Measurements from ENCODE around the gene MLLT6.

Gene MLLT6

GRCh38 chr17:38676706-38677504 is 28.2 kb upstream of the MLLT6 start:
- peak; percentile 71 for DNase-seq

DNA sequence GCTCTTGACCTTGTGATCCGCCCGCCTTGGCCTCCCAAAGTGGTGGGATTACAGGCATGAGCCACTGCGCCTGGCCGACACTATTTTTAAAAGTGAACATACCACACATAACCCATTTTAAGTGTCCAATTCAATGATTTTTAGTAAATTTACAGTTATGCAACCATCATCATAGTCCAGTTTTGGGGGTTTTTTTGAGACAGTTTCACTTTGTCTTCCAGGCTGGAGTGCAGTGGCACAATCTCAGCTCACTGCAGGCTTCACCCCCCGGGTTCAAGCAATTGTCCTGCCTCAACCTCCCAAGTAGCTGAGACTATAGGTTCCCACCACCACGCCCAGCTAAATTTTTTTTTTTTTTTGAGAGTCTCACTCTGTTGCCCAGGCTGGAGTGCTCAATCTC is 27.3 kb upstream of the MLLT6 start:
- no peak for DNase-seq

DNA sequence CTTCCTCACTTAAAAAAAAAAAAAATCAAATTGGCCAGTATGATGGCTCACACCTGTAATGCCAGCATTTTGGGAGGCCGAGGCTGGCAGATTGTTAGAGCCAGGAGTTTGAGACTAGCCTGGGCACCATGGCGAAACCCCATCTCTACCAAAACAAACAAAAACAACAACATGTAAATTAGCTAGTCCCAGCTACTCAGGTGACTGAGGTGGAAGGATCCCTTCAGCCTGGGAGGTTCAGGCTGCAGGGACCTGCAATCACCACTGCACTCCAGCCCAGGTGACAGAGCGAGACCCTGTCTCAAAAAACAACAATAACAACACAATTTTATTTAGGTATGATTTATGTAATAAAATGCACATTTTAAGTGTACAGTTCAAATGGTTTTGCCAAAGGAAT is 24.0 kb upstream of the MLLT6 start:
- no peak for DNase-seq

DNA sequence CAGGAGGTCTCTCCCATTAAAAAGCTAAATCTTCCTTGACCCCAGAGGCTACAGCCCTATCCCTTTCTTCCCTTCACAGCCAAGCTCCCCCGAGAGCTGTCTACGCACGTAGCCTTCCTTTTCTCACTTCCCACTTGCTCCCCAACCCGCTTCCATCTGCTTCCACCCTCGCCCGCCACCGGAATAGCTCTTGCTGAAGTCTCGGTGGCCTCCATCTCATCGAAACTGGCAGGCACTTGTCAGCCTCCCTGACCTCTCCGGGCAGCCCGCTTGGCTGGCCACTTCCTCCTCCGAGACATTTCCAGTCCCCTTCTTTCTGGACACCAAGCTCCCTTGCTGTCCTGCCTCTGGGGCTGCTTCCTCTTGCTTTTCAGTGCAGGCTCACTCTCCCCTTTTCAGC is 19.6 kb upstream of the MLLT6 start:
- no peak for DNase-seq

GRCh38 chr17:38687286-38687685 is 17.8 kb upstream of the MLLT6 start:
- no peak for DNase-seq

- DNase-seq: no peak
Observed at GRCh38 chr17:38690386-38690785, 14.7 kb upstream of the MLLT6 start.

DNA sequence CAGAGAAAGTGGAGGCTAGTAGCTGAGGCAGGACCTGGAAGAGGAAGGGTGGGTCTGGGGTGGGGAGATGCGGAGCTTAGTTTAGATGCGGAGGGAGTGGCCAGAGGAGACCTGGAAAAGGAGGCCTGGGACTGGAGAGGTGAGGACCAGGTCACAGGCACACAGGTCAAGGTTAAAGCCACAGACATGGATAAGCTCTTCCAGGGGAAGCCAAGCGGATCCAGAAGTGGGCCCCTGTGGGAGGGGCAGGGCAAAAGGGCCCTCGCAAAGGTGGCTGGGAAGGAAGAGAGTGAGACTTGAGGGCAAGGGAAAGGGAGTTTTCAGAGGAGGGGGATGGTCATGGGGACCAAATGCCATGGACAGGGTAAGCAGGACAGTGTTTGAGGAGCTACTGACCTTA is 13.9 kb upstream of the MLLT6 start:
- DNase-seq: no peak

DNA sequence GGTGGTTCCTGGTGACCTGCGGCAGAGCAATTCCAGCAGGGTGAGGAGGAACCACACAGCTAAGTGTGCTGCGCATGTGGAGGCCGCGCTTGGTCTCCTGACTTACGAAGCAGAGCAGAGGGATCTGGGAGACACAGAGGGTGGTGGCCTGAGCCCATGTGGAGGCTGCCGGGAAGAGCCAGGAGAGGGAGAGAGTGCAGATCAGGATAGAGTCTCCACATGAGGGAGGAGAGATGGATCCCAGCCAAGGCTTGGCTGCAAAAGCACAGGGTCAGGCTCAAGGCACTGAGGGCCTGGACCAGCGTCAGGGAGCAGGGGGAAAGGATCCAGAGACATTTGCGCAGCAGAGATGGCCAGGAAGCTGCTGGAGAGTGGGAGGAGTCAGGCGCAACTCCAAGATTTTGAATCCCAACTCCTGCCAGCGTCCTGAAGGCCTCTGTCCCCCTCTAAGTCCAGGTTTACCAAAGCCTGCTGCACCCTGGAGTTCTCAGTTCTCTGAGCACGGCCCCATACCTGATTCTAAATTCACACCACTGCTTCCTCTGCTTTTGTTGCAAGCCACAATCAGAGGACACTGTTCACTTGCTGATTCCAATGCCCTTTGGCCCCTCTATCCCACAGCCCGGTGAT is 11.3 kb upstream of the MLLT6 start:
- DNase-seq: no peak

DNA sequence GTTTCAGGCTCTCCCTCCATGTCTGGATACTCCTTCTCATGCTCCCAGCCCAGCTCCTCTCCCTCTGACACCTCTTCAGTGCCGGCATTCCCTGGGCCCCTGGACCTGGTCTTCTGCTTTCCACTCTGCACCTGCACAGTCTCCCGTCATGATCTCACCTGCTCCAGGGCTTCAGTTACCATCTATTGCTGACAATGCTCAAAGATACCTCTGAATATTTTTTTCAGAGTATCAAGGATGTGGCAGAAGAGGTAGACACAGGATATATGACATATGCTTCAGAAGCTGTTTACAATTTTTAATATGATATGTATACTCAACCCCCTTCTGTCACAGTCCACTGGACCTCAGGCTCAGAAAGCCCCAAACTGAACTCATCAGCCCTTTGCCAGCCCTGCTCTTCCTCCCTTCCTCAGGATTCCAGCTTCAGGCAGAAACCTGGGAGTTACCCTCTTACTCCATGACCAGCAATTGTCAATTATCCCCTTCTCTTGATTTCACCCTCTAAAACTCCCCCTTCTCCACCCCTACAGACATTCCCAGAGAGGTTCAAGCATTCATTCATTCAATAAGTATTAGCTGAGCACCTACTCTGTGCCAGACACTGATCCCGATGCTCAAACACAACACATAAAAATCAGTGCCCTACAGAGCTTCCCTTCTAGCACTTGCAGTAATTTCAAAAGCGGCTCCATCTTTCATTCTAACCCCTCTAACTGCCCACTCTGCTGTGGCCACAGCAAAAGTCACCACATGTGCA is 7.8 kb upstream of the MLLT6 start:
- DNase-seq: no peak

GRCh38 chr17:38698760-38699159 is 6.3 kb upstream of the MLLT6 start:
- no peak for DNase-seq

DNA sequence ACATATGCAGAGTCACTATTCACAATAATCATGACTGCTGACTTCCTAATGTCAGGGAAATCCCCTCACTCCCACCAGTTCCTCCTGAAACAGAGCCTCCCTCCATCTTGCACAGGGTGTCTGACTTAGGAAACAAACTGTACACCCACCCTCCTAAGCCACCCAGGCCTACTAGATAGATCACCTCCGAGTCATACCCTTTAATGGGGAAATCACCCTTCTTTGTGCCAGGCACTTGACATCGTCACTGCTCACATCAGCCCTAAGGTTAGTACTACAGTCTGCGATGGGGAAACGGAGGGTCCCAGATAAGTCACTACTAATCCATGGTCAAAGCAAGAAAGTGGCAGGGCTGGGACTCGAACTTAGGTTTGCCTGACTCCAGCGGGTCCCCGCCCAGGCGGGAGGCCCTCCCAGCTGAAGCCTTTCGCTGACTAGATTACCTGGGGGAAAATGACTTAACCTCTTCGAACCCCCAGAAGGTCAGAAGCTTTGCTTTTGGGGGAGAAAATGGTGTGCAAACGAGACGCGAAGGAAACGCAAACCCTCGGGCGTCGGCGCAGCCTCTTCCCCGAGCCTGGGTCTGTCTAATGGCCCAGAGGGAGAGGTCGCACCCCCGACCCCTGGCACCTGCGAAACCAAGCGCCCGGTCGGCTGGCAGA is 3.4 kb upstream of the MLLT6 start:
- DNase-seq: peak; percentile 94

- DNase-seq: peak; percentile 86
Observed at GRCh38 chr17:38702166-38702915, 2.7 kb upstream of the MLLT6 start.

GRCh38 chr17:38702916-38703741 is 1.9 kb upstream of the MLLT6 start:
- DNase-seq: peak; percentile 36

DNA sequence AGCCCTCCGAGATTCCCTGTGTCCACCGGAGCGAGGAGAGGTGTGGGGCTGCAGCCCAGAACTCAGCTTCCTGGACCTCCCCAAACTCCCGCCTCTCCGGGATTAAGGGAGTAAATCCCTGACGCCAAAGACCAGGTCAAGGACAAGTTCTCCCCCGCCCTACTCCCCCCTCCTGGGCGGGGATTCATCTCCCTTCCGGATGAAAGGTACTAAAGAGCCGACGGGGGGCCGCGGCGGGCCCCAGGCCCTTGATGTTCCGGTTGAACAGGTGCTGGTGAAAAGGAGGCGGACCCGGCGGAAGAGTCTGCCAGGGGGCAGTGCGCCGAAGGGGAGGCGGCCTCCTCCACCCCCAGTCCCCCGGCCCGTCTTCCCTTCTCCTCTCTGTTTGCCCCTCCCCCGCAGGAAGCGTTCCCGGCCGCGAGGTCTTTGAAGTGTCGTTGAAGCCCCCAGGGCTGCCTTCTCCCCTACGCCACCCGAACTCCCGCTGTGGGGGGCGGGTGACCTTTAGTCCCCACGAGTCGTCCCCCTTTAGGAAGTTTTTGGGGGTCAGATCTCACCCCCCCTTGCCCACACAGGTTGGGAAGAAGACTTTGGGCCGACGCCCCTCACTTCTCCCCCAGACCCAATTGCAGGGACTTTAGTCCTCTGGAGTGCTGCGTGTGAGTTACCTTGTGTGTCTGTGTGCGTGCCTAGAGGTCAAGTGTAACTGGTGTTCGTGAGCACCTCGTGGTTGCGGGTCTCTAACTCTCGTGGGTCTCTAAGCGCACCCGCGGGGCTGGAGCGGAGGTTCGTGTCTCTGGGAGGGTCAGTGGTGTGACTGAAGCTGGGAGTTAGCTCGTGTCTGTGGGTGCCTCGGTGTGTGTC is 1.1 kb upstream of the MLLT6 start:
- DNase-seq: peak; percentile 85

DNA sequence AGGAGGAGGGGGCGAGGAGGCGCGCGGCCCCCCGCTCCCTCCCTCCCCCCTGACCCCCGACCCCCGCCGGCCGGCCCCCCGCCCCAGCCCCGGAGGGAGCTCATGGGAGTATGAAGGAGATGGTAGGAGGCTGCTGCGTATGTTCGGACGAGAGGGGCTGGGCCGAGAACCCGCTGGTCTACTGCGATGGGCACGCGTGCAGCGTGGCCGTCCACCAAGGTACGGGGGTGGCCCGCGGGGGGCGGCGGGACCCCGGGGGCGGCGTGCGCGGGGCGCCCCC is 390 bp downstream of the MLLT6 start:
- no peak for DNase-seq

- peak; percentile 40 for DNase-seq
Observed at GRCh38 chr17:38705803-38706504, 881 bp downstream of the MLLT6 start.

DNA sequence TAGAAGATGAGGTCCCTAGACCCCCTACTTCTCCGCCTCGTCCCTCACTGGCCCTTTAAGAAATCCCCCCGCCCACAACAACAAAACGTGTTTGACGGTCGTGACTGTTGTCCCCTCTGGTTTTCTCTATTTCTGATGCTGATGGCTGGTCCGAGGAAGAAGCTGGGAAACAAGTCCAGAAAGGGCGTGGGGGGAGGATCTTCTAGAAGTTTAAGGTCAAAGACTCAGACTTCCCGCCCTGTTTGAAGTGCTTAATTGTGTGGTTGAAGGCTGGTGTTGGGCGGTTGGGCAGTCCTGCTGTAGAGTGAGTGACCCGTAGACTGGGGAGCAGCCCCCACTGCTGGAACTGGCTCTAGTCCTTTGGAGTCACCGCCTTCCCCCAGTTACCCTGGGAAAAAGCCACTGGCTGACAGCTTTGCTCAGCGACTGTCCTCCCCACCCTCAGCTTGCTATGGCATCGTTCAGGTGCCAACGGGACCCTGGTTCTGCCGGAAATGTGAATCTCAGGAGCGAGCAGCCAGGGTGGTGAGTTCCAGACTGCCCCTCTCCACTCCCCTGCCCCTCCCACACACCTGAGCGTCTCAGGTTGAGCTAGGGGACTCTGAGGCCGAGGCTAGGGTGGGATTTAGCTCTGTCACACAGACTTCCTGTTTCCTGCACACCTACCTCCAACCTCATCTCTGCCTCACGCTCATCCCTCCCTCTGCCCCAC is 1.6 kb downstream of the MLLT6 start:
- DNase-seq: peak; percentile 33

DNA sequence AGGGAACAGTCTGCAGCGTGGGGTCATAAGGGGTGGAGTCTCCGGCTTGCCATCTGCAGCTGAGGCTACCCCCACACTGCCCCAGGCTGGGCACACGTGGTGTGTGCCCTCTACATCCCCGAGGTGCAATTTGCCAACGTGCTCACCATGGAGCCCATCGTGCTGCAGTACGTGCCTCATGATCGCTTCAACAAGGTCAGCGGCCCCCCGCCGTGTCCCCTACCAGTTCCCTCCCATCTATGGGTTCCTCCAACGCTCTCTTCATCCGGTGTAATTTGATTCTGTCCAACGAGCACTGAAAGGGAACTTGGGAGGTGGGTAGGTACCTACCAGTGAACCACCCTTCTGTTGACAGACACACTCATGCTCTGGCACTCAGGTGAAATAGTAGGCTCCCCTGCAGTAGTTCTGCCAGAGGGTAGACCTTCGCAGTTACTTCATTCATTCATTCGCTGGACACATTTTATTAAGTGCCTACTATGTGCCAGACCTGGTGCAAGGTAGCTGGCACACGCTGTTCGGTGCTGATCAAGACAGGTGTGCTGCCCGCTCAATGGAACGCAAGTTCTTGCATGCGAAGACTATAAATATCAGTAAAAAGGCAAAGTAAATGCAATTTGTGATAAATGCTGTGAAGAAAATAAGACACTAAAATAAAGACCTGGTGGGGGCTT is 2.7 kb downstream of the MLLT6 start:
- no peak for DNase-seq
